ENCODE measurements around the gene LAMA1. TPM values are rescaled to one million over a fixed set of nuclear protein-coding genes. Genes with fewer than 3 reads are reported as not detected.
A peak's percentile ranks its signal among the peaks of the same experiment; 100 is the strongest.

The LAMA1 gene
- polyA plus RNA-seq (2013) = not detected

GRCh38 chr18:7117390-7118355, at the start of gene LAMA1:
LAMA1 (minus strand) TSS chr18:7117797; CDS start chr18:7117720, 77 bp downstream.
- ChIA-PET CTCF (no interaction called here), POLR2A (no interaction called here)
- DNase-seq = peak in 2 of 3 donors; percentile 25 to 33
- peak within 1 kb of the TSS in 5 of 7 experiments; percentile 23 to 74 (median 70) for H3K4me3 ChIP-seq (ENCODE audit: control insufficient read depth in 1 of 7, extremely low read depth in 1 of 7, insufficient read depth in 4 of 7, low read depth in 2 of 7, low read length in 6 of 7)
- peaks cover 0 to 21% (median 12%) of the 10 kb centered on the region in 4 experiments for H3K4me1 ChIP-seq (ENCODE audit: control extremely low read depth in 1 of 4, control insufficient read depth in 4 of 4, insufficient read depth in 4 of 4, low read length in 3 of 4)
- H3K36me3 ChIP-seq (ENCODE audit: control insufficient read depth in 4 of 4, insufficient read depth in 4 of 4, low read length in 3 of 4) = no peaks in the 10 kb centered on the region
- 1% methylated on average over 78 of the region's 95 CpGs for WGBS (ENCODE audit: insufficient coverage)
- H3K27me3 ChIP-seq (replicated peaks in 2 of 5; ENCODE audit: control insufficient read depth in 4 of 5, insufficient read depth in 5 of 5, low read length in 4 of 5) = peaks cover 15 to 83% (median 36%) of the 10 kb centered on the region in 5 experiments
- no peak within 1 kb of the TSS for H3K27ac ChIP-seq (ENCODE audit: insufficient read depth in 1 of 2, low read depth in 1 of 2, low read length in 2 of 2, poor library complexity in 1 of 2, severe bottlenecking in 2 of 2)
- peaks cover 0 to 3% (median 0%) of the 10 kb centered on the region in 5 experiments for H3K9me3 ChIP-seq (ENCODE audit: control extremely low read depth in 1 of 5, control insufficient read depth in 4 of 5, insufficient read depth in 2 of 5, low read depth in 1 of 5, low read length in 4 of 5)

- POLR2A ChIA-PET = no interaction called here
- Histone ChIP-seq H3K36me3 (ENCODE audit: control insufficient read depth in 4 of 4, insufficient read depth in 4 of 4, low read length in 3 of 4) (no peaks in the 10 kb centered on the region), H3K4me3 (ENCODE audit: control insufficient read depth in 1 of 7, extremely low read depth in 1 of 7, insufficient read depth in 4 of 7, low read depth in 2 of 7, low read length in 6 of 7) (no peak overlapping the region), H3K27ac (ENCODE audit: insufficient read depth in 1 of 2, low read depth in 1 of 2, low read length in 2 of 2, poor library complexity in 1 of 2, severe bottlenecking in 2 of 2) (no peak overlapping the region), H3K9me3 (ENCODE audit: control extremely low read depth in 1 of 5, control insufficient read depth in 4 of 5, insufficient read depth in 2 of 5, low read depth in 1 of 5, low read length in 4 of 5) (no peaks in the 10 kb centered on the region), H3K4me1 (ENCODE audit: control extremely low read depth in 1 of 4, control insufficient read depth in 4 of 4, insufficient read depth in 4 of 4, low read length in 3 of 4) (no peaks in the 10 kb centered on the region), H3K27me3 (replicated peaks in 2 of 5; ENCODE audit: control insufficient read depth in 4 of 5, insufficient read depth in 5 of 5, low read length in 4 of 5) (no peaks in the 10 kb centered on the region)
- 97% methylated on average over 11 of the region's 11 CpGs for WGBS (ENCODE audit: insufficient coverage)
- DNase-seq = no peak
- CTCF ChIA-PET = interaction anchor here (0.8 to 1.3 kb wide), 2 partner anchors 10 to 342 kb away, joined by 3 read pairs; no protein-coding TSS in a partner anchor
Observed at GRCh38 chr18:7165846-7166393, 48.3 kb upstream of the LAMA1 start.

GRCh38 chr18:7164323-7165004, 46.9 kb upstream of the LAMA1 start:
- Histone ChIP-seq H3K4me3 (ENCODE audit: control insufficient read depth in 1 of 7, extremely low read depth in 1 of 7, insufficient read depth in 4 of 7, low read depth in 2 of 7, low read length in 6 of 7) (no peak overlapping the region), H3K4me1 (ENCODE audit: control extremely low read depth in 1 of 4, control insufficient read depth in 4 of 4, insufficient read depth in 4 of 4, low read length in 3 of 4) (no peaks in the 10 kb centered on the region), H3K27me3 (replicated peaks in 2 of 5; ENCODE audit: control insufficient read depth in 4 of 5, insufficient read depth in 5 of 5, low read length in 4 of 5) (no peaks in the 10 kb centered on the region), H3K9me3 (ENCODE audit: control extremely low read depth in 1 of 5, control insufficient read depth in 4 of 5, insufficient read depth in 2 of 5, low read depth in 1 of 5, low read length in 4 of 5) (no peaks in the 10 kb centered on the region), H3K27ac (ENCODE audit: insufficient read depth in 1 of 2, low read depth in 1 of 2, low read length in 2 of 2, poor library complexity in 1 of 2, severe bottlenecking in 2 of 2) (no peak overlapping the region), H3K36me3 (ENCODE audit: control insufficient read depth in 4 of 4, insufficient read depth in 4 of 4, low read length in 3 of 4) (no peaks in the 10 kb centered on the region)
- ChIA-PET POLR2A (no interaction called here), CTCF (interaction anchor here (1.0 to 1.3 kb wide), 2 partner anchors 9 to 62 kb away, joined by 3 read pairs; no protein-coding TSS in a partner anchor)
- WGBS (ENCODE audit: insufficient coverage) = 85% methylated on average over 5 of the region's 8 CpGs
- DNase-seq = peak; percentile 3 to 36 (median 35)

GRCh38 chr18:7158216-7158615, 40.6 kb upstream of the LAMA1 start:
- POLR2A ChIA-PET = interaction anchor here (0.6 kb wide), 1 partner anchor 19 kb away, joined by 3 read pairs; no protein-coding TSS in a partner anchor
- H3K4me3 ChIP-seq (ENCODE audit: control insufficient read depth in 1 of 7, extremely low read depth in 1 of 7, insufficient read depth in 4 of 7, low read depth in 2 of 7, low read length in 6 of 7) = no peak overlapping the region
- H3K36me3 ChIP-seq (ENCODE audit: control insufficient read depth in 4 of 4, insufficient read depth in 4 of 4, low read length in 3 of 4) = no peaks in the 10 kb centered on the region
- DNase-seq = no peak
- no peak overlapping the region for H3K27ac ChIP-seq (ENCODE audit: insufficient read depth in 1 of 2, low read depth in 1 of 2, low read length in 2 of 2, poor library complexity in 1 of 2, severe bottlenecking in 2 of 2)
- peaks cover 0 to 4% (median 0%) of the 10 kb centered on the region in 5 experiments for H3K27me3 ChIP-seq (replicated peaks in 2 of 5; ENCODE audit: control insufficient read depth in 4 of 5, insufficient read depth in 5 of 5, low read length in 4 of 5)
- H3K4me1 ChIP-seq (ENCODE audit: control extremely low read depth in 1 of 4, control insufficient read depth in 4 of 4, insufficient read depth in 4 of 4, low read length in 3 of 4) = no peaks in the 10 kb centered on the region
- CTCF ChIA-PET = no interaction called here
- no peaks in the 10 kb centered on the region for H3K9me3 ChIP-seq (ENCODE audit: control extremely low read depth in 1 of 5, control insufficient read depth in 4 of 5, insufficient read depth in 2 of 5, low read depth in 1 of 5, low read length in 4 of 5)
- WGBS (ENCODE audit: insufficient coverage) = 98% methylated on average over 7 of the region's 10 CpGs

GRCh38 chr18:7157760-7158159, 40.2 kb upstream of the LAMA1 start:
- POLR2A ChIA-PET = interaction anchor here (0.6 kb wide), 1 partner anchor 19 kb away, joined by 3 read pairs; no protein-coding TSS in a partner anchor
- Histone ChIP-seq H3K4me1 (ENCODE audit: control extremely low read depth in 1 of 4, control insufficient read depth in 4 of 4, insufficient read depth in 4 of 4, low read length in 3 of 4) (no peaks in the 10 kb centered on the region), H3K27me3 (replicated peaks in 2 of 5; ENCODE audit: control insufficient read depth in 4 of 5, insufficient read depth in 5 of 5, low read length in 4 of 5) (peaks cover 0 to 4% (median 0%) of the 10 kb centered on the region in 5 experiments), H3K36me3 (ENCODE audit: control insufficient read depth in 4 of 4, insufficient read depth in 4 of 4, low read length in 3 of 4) (no peaks in the 10 kb centered on the region), H3K27ac (ENCODE audit: insufficient read depth in 1 of 2, low read depth in 1 of 2, low read length in 2 of 2, poor library complexity in 1 of 2, severe bottlenecking in 2 of 2) (no peak overlapping the region), H3K4me3 (ENCODE audit: control insufficient read depth in 1 of 7, extremely low read depth in 1 of 7, insufficient read depth in 4 of 7, low read depth in 2 of 7, low read length in 6 of 7) (no peak overlapping the region), H3K9me3 (ENCODE audit: control extremely low read depth in 1 of 5, control insufficient read depth in 4 of 5, insufficient read depth in 2 of 5, low read depth in 1 of 5, low read length in 4 of 5) (no peaks in the 10 kb centered on the region)
- WGBS (ENCODE audit: insufficient coverage) = 100% methylated on average over 2 of the region's 3 CpGs
- CTCF ChIA-PET = no interaction called here
- no peak for DNase-seq

- Histone ChIP-seq H3K4me1 (ENCODE audit: control extremely low read depth in 1 of 4, control insufficient read depth in 4 of 4, insufficient read depth in 4 of 4, low read length in 3 of 4) (no peaks in the 10 kb centered on the region), H3K27me3 (replicated peaks in 2 of 5; ENCODE audit: control insufficient read depth in 4 of 5, insufficient read depth in 5 of 5, low read length in 4 of 5) (peaks cover 0 to 4% (median 0%) of the 10 kb centered on the region in 5 experiments), H3K4me3 (ENCODE audit: control insufficient read depth in 1 of 7, extremely low read depth in 1 of 7, insufficient read depth in 4 of 7, low read depth in 2 of 7, low read length in 6 of 7) (no peak overlapping the region), H3K9me3 (ENCODE audit: control extremely low read depth in 1 of 5, control insufficient read depth in 4 of 5, insufficient read depth in 2 of 5, low read depth in 1 of 5, low read length in 4 of 5) (no peaks in the 10 kb centered on the region), H3K36me3 (ENCODE audit: control insufficient read depth in 4 of 4, insufficient read depth in 4 of 4, low read length in 3 of 4) (no peaks in the 10 kb centered on the region), H3K27ac (ENCODE audit: insufficient read depth in 1 of 2, low read depth in 1 of 2, low read length in 2 of 2, poor library complexity in 1 of 2, severe bottlenecking in 2 of 2) (no peak overlapping the region)
- DNase-seq = no peak
- CTCF ChIA-PET = interaction anchor here (1.1 kb wide), 1 partner anchor 10 kb away, joined by 3 read pairs; no protein-coding TSS in a partner anchor
- WGBS (ENCODE audit: insufficient coverage) = 97% methylated on average over 3 of the region's 8 CpGs
- POLR2A ChIA-PET = no interaction called here
Observed at GRCh38 chr18:7155887-7156286, 38.3 kb upstream of the LAMA1 start.

Measured in common myeloid progenitor, CD34-positive (primary cell).